Adrenal gland (tissue), 5 donors: ENCODE measurements around the gene BCL7B.
"Not testable (repeated sequence)": the region's sequence is repeated elsewhere in the genome, so short reads cannot be mapped to it uniquely, and the experiment has no call there.

Experiments used
- CTCF ChIP-seq, 6 experiments: fragments of 450-650 bp in 4 of 6; fragments of 200-600 bp in 2 of 6; sonication (generic) in 1 of 6; IDR thresholded peaks; 1 replicate in 5 of 6; 2 replicates in 1 of 6; pipeline versions ENCODE4 v1.5.1 to v1.8.0; 2016 to 2021; ENCODE audit warnings: antibody characterized with exemption in 6 of 6, mild to moderate bottlenecking in 2 of 6, moderate library complexity in 1 of 6
- POLR2A ChIP-seq, 2 donors: fragments of 450-650 bp; IDR thresholded peaks; one replicate each; pipeline ENCODE4 v1.6.1; 2017; ENCODE audit warnings: antibody characterized with exemption in 2 of 2, mild to moderate bottlenecking in 2 of 2, moderate library complexity in 1 of 2
- donor health status: DM: no; HTN: no; CAD: no.

- not testable (repeated sequence) for TF ChIP-seq POLR2A, CTCF (IDR thresholded peaks at IDR 0.05)
Measured at GRCh38 chr7:73550093-73550492, 7.4 kb downstream of the BCL7B start.
